HCT116 (cell line): ENCODE results near the gene CACNG8. TPM values are rescaled to one million over a fixed set of nuclear protein-coding genes. Genes with fewer than 3 reads are reported as not detected.
"Not testable (repeated sequence)": the region's sequence is repeated elsewhere in the genome, so short reads cannot be mapped to it uniquely, and the experiment has no call there.

Source experiments
- ATAC-seq: fragments of 200-7000 bp; cut with Tn5 transposase; 2 replicates; pipeline ENCODE4 v1.9.1; 2020; ENCODE audit warnings: mild to moderate bottlenecking, moderate library complexity
- BruUV-seq: library from RNA; stranded (reverse); fragments of 400-500 nt; replicated peaks from 2 replicates; lab custom pipeline; 2021; lab: Mats Ljungman, UMichigan
- CTCF ChIA-PET: fragments of 300-600 bp; sonication (Branson Sonifier 250); formaldehyde crosslinking; loops from one replicate; lab custom pipeline; 2021; ENCODE audit warnings: antibody characterized with exemption; lab: Charles Lee
- POLR2A ChIA-PET: fragments of 300-600, 350-600 bp; sonication (Branson Sonifier 250); formaldehyde crosslinking; loops from one replicate; lab custom pipeline; 2021; ENCODE audit warnings: antibody characterized with exemption; lab: Charles Lee
- RAD21 ChIA-PET, 2 experiments: fragments of 300-600 bp; sonication (Branson Sonifier 250); formaldehyde crosslinking; loops; one replicate each; lab custom pipeline; 2023; ENCODE audit warnings: low total read pairs in 2 of 2; ENCODE audit not compliant: uncharacterized antibody in 2 of 2, unreplicated experiment in 2 of 2, low non-redundant PET in 1 of 2; lab: Charles Lee
- DNase-seq: peaks from one replicate; pipeline ENCODE4 v3.0.0-alpha.2; 2010; ENCODE audit warnings: low read depth, low spot score
- H2AFZ ChIP-seq: fragments of 200-600 bp; shearing (Covaris generic), sonication (generic); 2 replicates; pipeline ENCODE4 v1.6.1; 2017; ENCODE audit warnings: low read depth, mixed run types, mixed read lengths, antibody characterized with exemption, low read length; ENCODE audit not compliant: poor library complexity, severe bottlenecking
- H3K27ac ChIP-seq: 2 replicates; pipeline ENCODE4 v1.5.1; 2012; ENCODE audit warnings: low read depth, low read length
- H3K27me3 ChIP-seq: fragments of 200-600 bp; sonication (generic); 2 replicates; pipeline ENCODE4 v1.6.1; 2016; ENCODE audit warnings: mixed run types, low read length, mixed read lengths; ENCODE audit not compliant: insufficient read depth
- H3K36me3 ChIP-seq, 2 experiments: fragments of 200-500 bp in 1 of 2; fragments of 200-600 bp in 1 of 2; sonication (Bioruptor generic) in 1 of 2; sonication (generic) in 1 of 2; 2 replicates each; pipeline versions ENCODE4 v1.5.1 to v1.6.1; 2014 to 2016; ENCODE audit warnings: low read length in 2 of 2, inconsistent platforms in 1 of 2, mixed read lengths in 1 of 2, mixed run types in 1 of 2; ENCODE audit not compliant: insufficient read depth in 2 of 2, control insufficient read depth in 1 of 2
- H3K4me1 ChIP-seq, 2 experiments: fragments of 200-600 bp in 1 of 2; sonication (generic) in 1 of 2; 2 replicates each; pipeline versions ENCODE4 v1.5.1 to v1.6.1; 2012 to 2017; ENCODE audit warnings: low read length in 2 of 2, inconsistent platforms in 1 of 2, mild to moderate bottlenecking in 1 of 2, mixed read lengths in 1 of 2, mixed run types in 1 of 2, moderate library complexity in 1 of 2; ENCODE audit not compliant: insufficient read depth in 2 of 2, control insufficient read depth in 1 of 2
- H3K4me2 ChIP-seq: fragments of 200-600 bp; sonication (generic); 2 replicates; pipeline ENCODE4 v1.6.1; 2017; ENCODE audit warnings: mixed run types, low read length, mixed read lengths
- H3K4me3 ChIP-seq, 2 experiments: fragments of 200-600 bp in 1 of 2; sonication (generic) in 1 of 2; replicated peaks in 1 of 2; 2 replicates each; pipeline ENCODE4 v1.5.1; 2011 to 2016; ENCODE audit warnings: low read length in 2 of 2, control low read depth in 1 of 2, low read depth in 1 of 2, mild to moderate bottlenecking in 1 of 2, mixed read lengths in 1 of 2, mixed run types in 1 of 2
- H3K79me2 ChIP-seq: fragments of 200-600 bp; sonication (generic); 2 replicates; pipeline ENCODE4 v1.6.1; 2017; ENCODE audit warnings: mild to moderate bottlenecking, mixed run types, low read length, moderate library complexity, mixed read lengths; ENCODE audit not compliant: insufficient read depth
- H3K9ac ChIP-seq: fragments of 200-600 bp; sonication (generic); 2 replicates; pipeline ENCODE4 v1.6.1; 2016; ENCODE audit warnings: low read length, mixed read lengths
- H3K9me2 ChIP-seq: fragments of 200-600 bp; sonication (generic), shearing (Covaris generic); 2 replicates; pipeline ENCODE4 v1.6.1; 2017; ENCODE audit warnings: mixed run types, mild to moderate bottlenecking, moderate library complexity; ENCODE audit not compliant: insufficient read depth
- H3K9me3 ChIP-seq, 2 experiments: fragments of 200-500 bp in 1 of 2; fragments of 200-600 bp in 1 of 2; sonication (Bioruptor generic) in 1 of 2; sonication (generic) in 1 of 2; 2 replicates each; pipeline ENCODE4 v1.6.1; 2014 to 2017; ENCODE audit warnings: low read length in 2 of 2, mixed read lengths in 2 of 2, inconsistent platforms in 1 of 2, low read depth in 1 of 2, mild to moderate bottlenecking in 1 of 2, mixed run types in 1 of 2, moderate library complexity in 1 of 2; ENCODE audit not compliant: control insufficient read depth in 1 of 2, insufficient read depth in 1 of 2
- H4K20me1 ChIP-seq: fragments of 200-600 bp; sonication (generic), shearing (Covaris generic); 2 replicates; pipeline ENCODE4 v1.6.1; 2017; ENCODE audit warnings: mixed run types, mild to moderate bottlenecking, moderate library complexity; ENCODE audit not compliant: insufficient read depth
- EGR1 ChIP-seq: IDR thresholded peaks from 2 replicates; pipeline ENCODE4 v1.6.1; 2012; ENCODE audit warnings: low read depth
- ELF1 ChIP-seq: IDR thresholded peaks from 2 replicates; pipeline ENCODE4 v1.6.1; 2012; ENCODE audit warnings: low read depth, borderline replicate concordance
- EZH2 ChIP-seq: fragments of 200-600 bp; sonication (generic); IDR thresholded peaks from 2 replicates; pipeline ENCODE4 v1.6.1; 2017; ENCODE audit warnings: antibody characterized with exemption, mixed run types
- MAX ChIP-seq: IDR thresholded peaks from 2 replicates; pipeline ENCODE4 v1.6.1; 2012
- POLR2A ChIP-seq: IDR thresholded peaks from 2 replicates; pipeline ENCODE4 v1.7.0; 2011; ENCODE audit warnings: borderline replicate concordance; ENCODE audit not compliant: insufficient read depth, insufficient read length; ENCODE audit errors: extremely low read depth
- RAD21 ChIP-seq: IDR thresholded peaks from 2 replicates; pipeline ENCODE4 v1.6.1; 2012; ENCODE audit warnings: low read depth, mild to moderate bottlenecking
- REST ChIP-seq: IDR thresholded peaks from 2 replicates; pipeline ENCODE4 v1.6.1; 2012; ENCODE audit warnings: low read depth
- SIN3A ChIP-seq: IDR thresholded peaks from 2 replicates; pipeline ENCODE4 v1.6.1; 2012; ENCODE audit warnings: low read depth
- ZBTB33 ChIP-seq: IDR thresholded peaks from 2 replicates; pipeline ENCODE4 v1.6.1; 2011; ENCODE audit warnings: mild to moderate bottlenecking, low read length, moderate library complexity; ENCODE audit not compliant: insufficient replicate concordance; ENCODE audit errors: extremely low read depth
- intact Hi-C: fragments of 100-400 bp; cut with micrococcal nuclease; formaldehyde crosslinking; loops from 2 replicates; pipeline ENCODE4 v1.10.0; 2022
- total RNA-seq: library from RNA; stranded (reverse); gene quantifications from one replicate; pipeline ENCODE4 v1.2.1, GENCODE V29; 2021; ENCODE audit not compliant: unreplicated experiment
- TF ChIP-seq, protein P1 (sequence below), 3 experiments: fragments of 200-600 bp in 1 of 3; sonication (generic) in 1 of 3; IDR thresholded peaks in 2 of 3; conservative IDR thresholded peaks in 1 of 3; 2 replicates each; pipeline ENCODE4 v1.5.1; 2012 to 2017; ENCODE audit warnings: low read depth in 2 of 3, low read length in 2 of 3, antibody characterized with exemption in 1 of 3, borderline replicate concordance in 1 of 3, control low read depth in 1 of 3, mild to moderate bottlenecking in 1 of 3, mixed read lengths in 1 of 3, mixed run types in 1 of 3, moderate library complexity in 1 of 3; ENCODE audit not compliant: insufficient read depth in 1 of 3

CACNG8 gene
- total RNA-seq, 1 experiment from 2014 or later, result 0.93 TPM

- no peak overlapping the region for H3K4me3 ChIP-seq
- intact Hi-C loops, result no loop called here
- no peak overlapping the region for H2AFZ ChIP-seq
- no peak overlapping the region for H3K4me2 ChIP-seq
- no TSS peak for BruUV-seq
- H3K9ac ChIP-seq, result no peak overlapping the region
- H4K20me1 ChIP-seq, result no peaks in the 10 kb centered on the region
- H3K27me3 ChIP-seq, result no peaks in the 10 kb centered on the region
- H3K9me2 ChIP-seq, result no peaks in the 10 kb centered on the region
- TF ChIP-seq MAX (no peak), POLR2A (no peak), SIN3A (no peak), REST (no peak), EGR1 (no peak), ELF1 (no peak), RAD21 (peak; percentile 60), EZH2 (no peak), ZBTB33 (no peak)
- TF ChIP-seq, protein P1, sequence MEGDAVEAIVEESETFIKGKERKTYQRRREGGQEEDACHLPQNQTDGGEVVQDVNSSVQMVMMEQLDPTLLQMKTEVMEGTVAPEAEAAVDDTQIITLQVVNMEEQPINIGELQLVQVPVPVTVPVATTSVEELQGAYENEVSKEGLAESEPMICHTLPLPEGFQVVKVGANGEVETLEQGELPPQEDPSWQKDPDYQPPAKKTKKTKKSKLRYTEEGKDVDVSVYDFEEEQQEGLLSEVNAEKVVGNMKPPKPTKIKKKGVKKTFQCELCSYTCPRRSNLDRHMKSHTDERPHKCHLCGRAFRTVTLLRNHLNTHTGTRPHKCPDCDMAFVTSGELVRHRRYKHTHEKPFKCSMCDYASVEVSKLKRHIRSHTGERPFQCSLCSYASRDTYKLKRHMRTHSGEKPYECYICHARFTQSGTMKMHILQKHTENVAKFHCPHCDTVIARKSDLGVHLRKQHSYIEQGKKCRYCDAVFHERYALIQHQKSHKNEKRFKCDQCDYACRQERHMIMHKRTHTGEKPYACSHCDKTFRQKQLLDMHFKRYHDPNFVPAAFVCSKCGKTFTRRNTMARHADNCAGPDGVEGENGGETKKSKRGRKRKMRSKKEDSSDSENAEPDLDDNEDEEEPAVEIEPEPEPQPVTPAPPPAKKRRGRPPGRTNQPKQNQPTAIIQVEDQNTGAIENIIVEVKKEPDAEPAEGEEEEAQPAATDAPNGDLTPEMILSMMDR (IDR thresholded peaks at IDR 0.05 in 2 of 3, conservative IDR thresholded peaks at IDR 0.05 in 1 of 3; ENCODE audit: borderline replicate concordance in 1 of 3, insufficient read depth in 1 of 3, low read depth in 2 of 3, low read length in 2 of 3), result peak; percentile 32 to 51 (median 47); a peak in 5 of 6 replicates
- no peaks in the 10 kb centered on the region for H3K4me1 ChIP-seq
- H3K36me3 ChIP-seq, result no peaks in the 10 kb centered on the region
- RAD21 ChIA-PET, result interaction anchor here in 1 of 2 experiments (0.9 to 1.2 kb wide), 2 partner anchors 76 to 139 kb away, joined by 3 read pairs; no protein-coding TSS in a partner anchor
- ATAC-seq (peak; percentile 92), DNase-seq (peak; percentile 47)
- H3K9me3 ChIP-seq, result no peaks in the 10 kb centered on the region
- H3K27ac ChIP-seq, result no peak overlapping the region
- POLR2A ChIA-PET, result interaction anchor here (1.6 kb wide), 1 partner anchor 33 kb away, joined by 5 read pairs; no protein-coding TSS in a partner anchor
- H3K79me2 ChIP-seq, result no peaks in the 10 kb centered on the region
- CTCF ChIA-PET, result interaction anchor here (0.6 to 1.7 kb wide), 9 partner anchors 8 to 139 kb away, joined by 3 to 13 read pairs (median 3); no protein-coding TSS in a partner anchor
Observed at GRCh38 chr19:53947624-53948023, 15.1 kb upstream of the CACNG8 start.

GRCh38 chr19:53948611-53949010, 14.1 kb upstream of the CACNG8 start:
- POLR2A ChIA-PET, H3K4me3 ChIP-seq, H3K9ac ChIP-seq, H2AFZ ChIP-seq, H3K9me2 ChIP-seq, H3K27ac ChIP-seq, H3K79me2 ChIP-seq, H3K4me2 ChIP-seq, BruUV-seq, H3K36me3 ChIP-seq, DNase-seq, H3K27me3 ChIP-seq, intact Hi-C loops, RAD21 ChIA-PET, H4K20me1 ChIP-seq, H3K9me3 ChIP-seq, H3K4me1 ChIP-seq, ATAC-seq: not testable (repeated sequence)
- CTCF ChIA-PET, result interaction anchor here (1.3 to 1.7 kb wide), 3 partner anchors 32 to 95 kb away, joined by 4 to 13 read pairs (median 6); no protein-coding TSS in a partner anchor
